PFSK-1 (cell line): ENCODE measurements around the gene TLN1.

ENCODE experiments used
- POLR2AphosphoS5 ChIP-seq: IDR thresholded peaks from 2 replicates; pipeline ENCODE4 v1.6.1; 2012; ENCODE audit warnings: low read depth, mild to moderate bottlenecking, control low read depth, low read length, moderate library complexity
- SIN3A ChIP-seq: IDR thresholded peaks from 2 replicates; pipeline ENCODE4 v1.6.1; 2012; ENCODE audit warnings: mild to moderate bottlenecking, low read length, moderate library complexity, borderline replicate concordance; ENCODE audit not compliant: insufficient read depth
- TAF1 ChIP-seq: IDR thresholded peaks from 2 replicates; pipeline ENCODE4 v1.6.1; 2012; ENCODE audit warnings: low read length, control low read depth, borderline replicate concordance; ENCODE audit not compliant: insufficient read depth
- TF ChIP-seq, protein P1 (sequence below), 2 experiments: IDR thresholded peaks; 2 replicates each; pipeline versions ENCODE4 v1.6.1 to v1.8.0; 2011 to 2012; ENCODE audit warnings: low read depth in 2 of 2, low read length in 2 of 2, control low read depth in 1 of 2, inconsistent platforms in 1 of 2, mild to moderate bottlenecking in 1 of 2, moderate library complexity in 1 of 2; ENCODE audit not compliant: insufficient read depth in 1 of 2

DNA sequence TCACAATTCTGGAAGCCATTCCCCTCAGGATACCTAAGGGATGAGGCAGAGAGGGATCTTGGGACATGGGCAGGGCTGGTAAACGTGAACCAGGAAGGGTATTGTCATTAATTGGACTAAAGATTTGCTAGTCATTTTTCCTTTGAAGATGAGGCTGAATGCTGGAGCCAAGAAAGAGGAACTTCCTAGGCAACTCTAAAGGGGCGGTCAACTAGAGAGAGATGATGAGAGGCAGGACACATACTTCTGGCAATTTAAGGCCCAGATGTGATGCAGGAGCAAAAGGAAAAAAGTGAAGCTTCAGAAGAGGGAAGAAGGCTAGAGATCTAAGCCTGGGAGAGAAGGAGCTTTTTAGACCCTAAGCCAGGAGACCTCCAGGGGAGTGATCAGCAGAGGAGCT lies 11.5 kb upstream of the TLN1 start:
- TF ChIP-seq SIN3A, result no peak
- TF ChIP-seq, protein P1, sequence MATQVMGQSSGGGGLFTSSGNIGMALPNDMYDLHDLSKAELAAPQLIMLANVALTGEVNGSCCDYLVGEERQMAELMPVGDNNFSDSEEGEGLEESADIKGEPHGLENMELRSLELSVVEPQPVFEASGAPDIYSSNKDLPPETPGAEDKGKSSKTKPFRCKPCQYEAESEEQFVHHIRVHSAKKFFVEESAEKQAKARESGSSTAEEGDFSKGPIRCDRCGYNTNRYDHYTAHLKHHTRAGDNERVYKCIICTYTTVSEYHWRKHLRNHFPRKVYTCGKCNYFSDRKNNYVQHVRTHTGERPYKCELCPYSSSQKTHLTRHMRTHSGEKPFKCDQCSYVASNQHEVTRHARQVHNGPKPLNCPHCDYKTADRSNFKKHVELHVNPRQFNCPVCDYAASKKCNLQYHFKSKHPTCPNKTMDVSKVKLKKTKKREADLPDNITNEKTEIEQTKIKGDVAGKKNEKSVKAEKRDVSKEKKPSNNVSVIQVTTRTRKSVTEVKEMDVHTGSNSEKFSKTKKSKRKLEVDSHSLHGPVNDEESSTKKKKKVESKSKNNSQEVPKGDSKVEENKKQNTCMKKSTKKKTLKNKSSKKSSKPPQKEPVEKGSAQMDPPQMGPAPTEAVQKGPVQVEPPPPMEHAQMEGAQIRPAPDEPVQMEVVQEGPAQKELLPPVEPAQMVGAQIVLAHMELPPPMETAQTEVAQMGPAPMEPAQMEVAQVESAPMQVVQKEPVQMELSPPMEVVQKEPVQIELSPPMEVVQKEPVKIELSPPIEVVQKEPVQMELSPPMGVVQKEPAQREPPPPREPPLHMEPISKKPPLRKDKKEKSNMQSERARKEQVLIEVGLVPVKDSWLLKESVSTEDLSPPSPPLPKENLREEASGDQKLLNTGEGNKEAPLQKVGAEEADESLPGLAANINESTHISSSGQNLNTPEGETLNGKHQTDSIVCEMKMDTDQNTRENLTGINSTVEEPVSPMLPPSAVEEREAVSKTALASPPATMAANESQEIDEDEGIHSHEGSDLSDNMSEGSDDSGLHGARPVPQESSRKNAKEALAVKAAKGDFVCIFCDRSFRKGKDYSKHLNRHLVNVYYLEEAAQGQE (IDR thresholded peaks at IDR 0.05; ENCODE audit: insufficient read depth in 1 of 2, low read depth in 2 of 2, low read length in 2 of 2), result no peak
- no peak for TF ChIP-seq POLR2AphosphoS5
- TF ChIP-seq TAF1, result no peak
